ENCODE data around the gene P2RX4. TPM values are rescaled to one million over a fixed set of nuclear protein-coding genes. Genes with fewer than 3 reads are reported as not detected.

Gene P2RX4
- total and polyA plus RNA-seq, 2 of the 4 experiments (the other 2 are of a cell fraction), result 9.5 to 12.6 TPM

GRCh38 chr12:121248622-121249021, 38.7 kb downstream of the P2RX4 start:
- Histone ChIP-seq H3K79me1 (ENCODE audit: low read depth in 1 of 2, low read length in 2 of 2) (no peaks in the 10 kb centered on the region), H3K56ac (ENCODE audit: extremely low read depth, insufficient read depth, low read length) (no peak overlapping the region), H2BK120ac (ENCODE audit: low read depth, low read length) (no peak overlapping the region), H3K4me3 (ENCODE audit: insufficient read depth, low read depth, low read length) (no peak overlapping the region), H4K20me1 (ENCODE audit: insufficient read depth, low read length) (no peaks in the 10 kb centered on the region), H3K36me3 (ENCODE audit: control insufficient read depth, insufficient read depth, low read length) (peaks cover 58% of the 10 kb centered on the region), H4K8ac (ENCODE audit: low read depth in 2 of 2, low read length in 2 of 2) (no peak overlapping the region), H3K27ac (ENCODE audit: insufficient read depth, low read length) (no peak overlapping the region), H2BK5ac (ENCODE audit: low read depth, low read length, poor library complexity, severe bottlenecking) (no peak overlapping the region), H3K14ac (replicated peaks; ENCODE audit: low read depth, low read length) (no peak overlapping the region), H2BK20ac (ENCODE audit: low read depth, low read length) (no peak overlapping the region), H3K4me1 (ENCODE audit: control insufficient read depth, insufficient read depth, low read length) (no peaks in the 10 kb centered on the region), H4K5ac (ENCODE audit: low read depth, low read length) (no peak overlapping the region), H3K4me2 (ENCODE audit: low read depth, low read length) (no peak overlapping the region), H3K27me3 (ENCODE audit: control insufficient read depth, insufficient read depth, low read length) (no peaks in the 10 kb centered on the region), H2AK9ac (replicated peaks; ENCODE audit: low read depth, low read length, poor library complexity) (no peak overlapping the region), H4K91ac (ENCODE audit: insufficient read depth, low read depth, low read length) (no peak overlapping the region), H2AK5ac (ENCODE audit: low read depth, low read length) (no peak overlapping the region), H2AFZ (replicated peaks; ENCODE audit: low read length, poor library complexity) (no peak overlapping the region), H3K9me1 (ENCODE audit: insufficient read depth, low read length) (peaks cover 5% of the 10 kb centered on the region; the same call in 1 of the 2 replicates), H3K18ac (ENCODE audit: low read depth, low read length) (no peak overlapping the region), H3K4ac (ENCODE audit: low read depth, low read length) (no peak overlapping the region), H2BK15ac (ENCODE audit: low read depth, low read length) (no peak overlapping the region), H3K9me3 (ENCODE audit: control insufficient read depth, insufficient read depth, low read length) (no peaks in the 10 kb centered on the region), H3K23ac (ENCODE audit: low read depth, low read length) (no peak overlapping the region), H3K9ac (ENCODE audit: low read depth, low read length) (no peak overlapping the region)
- in situ Hi-C loops (cut with MboI; ENCODE audit: low sequenced_read_pairs) (no loop called here), dilution Hi-C loops (cut with HindIII; ENCODE audit: low sequenced_read_pairs, unreplicated experiment) (no loop called here), intact Hi-C loops (cut with micrococcal nuclease) (no loop called here)
- DNase-seq (no peak), ATAC-seq (ENCODE audit: low read depth) (no peak)
- BruUV-seq (replicated peaks), result no TSS peak
- WGBS, 2 experiments (ENCODE audit: extremely low coverage in 2 of 2, insufficient read length in 1 of 2), result 83% methylated on average over 4 of the region's 22 CpGs; no CpG with 5 or more reads in 1 of the 2 experiments
- POLR2A ChIA-PET (ENCODE audit: unreplicated experiment), result no interaction called here
- CTCF ChIA-PET, result no interaction called here
- TF ChIP-seq RFX5 (IDR thresholded peaks at IDR 0.05; ENCODE audit: low read depth, low read length) (no peak), POLR2A (IDR thresholded peaks at IDR 0.05; ENCODE audit: low read depth, low read length) (no peak), CHD1 (IDR thresholded peaks at IDR 0.05; ENCODE audit: low read depth, low read length) (no peak), FOS (IDR thresholded peaks at IDR 0.05; ENCODE audit: low read depth, low read length) (no peak), ELK1 (IDR thresholded peaks at IDR 0.05; ENCODE audit: borderline replicate concordance, low read depth, low read length) (no peak), SMC3 (IDR thresholded peaks at IDR 0.05; ENCODE audit: low read depth, low read length) (no peak), RCOR1 (IDR thresholded peaks at IDR 0.05; ENCODE audit: insufficient replicate concordance, low read length) (no peak), CEBPB (IDR thresholded peaks at IDR 0.05; ENCODE audit: low read depth, low read length) (no peak)
- TF ChIP-seq, protein P1, sequence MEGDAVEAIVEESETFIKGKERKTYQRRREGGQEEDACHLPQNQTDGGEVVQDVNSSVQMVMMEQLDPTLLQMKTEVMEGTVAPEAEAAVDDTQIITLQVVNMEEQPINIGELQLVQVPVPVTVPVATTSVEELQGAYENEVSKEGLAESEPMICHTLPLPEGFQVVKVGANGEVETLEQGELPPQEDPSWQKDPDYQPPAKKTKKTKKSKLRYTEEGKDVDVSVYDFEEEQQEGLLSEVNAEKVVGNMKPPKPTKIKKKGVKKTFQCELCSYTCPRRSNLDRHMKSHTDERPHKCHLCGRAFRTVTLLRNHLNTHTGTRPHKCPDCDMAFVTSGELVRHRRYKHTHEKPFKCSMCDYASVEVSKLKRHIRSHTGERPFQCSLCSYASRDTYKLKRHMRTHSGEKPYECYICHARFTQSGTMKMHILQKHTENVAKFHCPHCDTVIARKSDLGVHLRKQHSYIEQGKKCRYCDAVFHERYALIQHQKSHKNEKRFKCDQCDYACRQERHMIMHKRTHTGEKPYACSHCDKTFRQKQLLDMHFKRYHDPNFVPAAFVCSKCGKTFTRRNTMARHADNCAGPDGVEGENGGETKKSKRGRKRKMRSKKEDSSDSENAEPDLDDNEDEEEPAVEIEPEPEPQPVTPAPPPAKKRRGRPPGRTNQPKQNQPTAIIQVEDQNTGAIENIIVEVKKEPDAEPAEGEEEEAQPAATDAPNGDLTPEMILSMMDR (conservative IDR thresholded peaks at IDR 0.05; ENCODE audit: low read depth, low read length), result no peak
- TF ChIP-seq, protein P2, sequence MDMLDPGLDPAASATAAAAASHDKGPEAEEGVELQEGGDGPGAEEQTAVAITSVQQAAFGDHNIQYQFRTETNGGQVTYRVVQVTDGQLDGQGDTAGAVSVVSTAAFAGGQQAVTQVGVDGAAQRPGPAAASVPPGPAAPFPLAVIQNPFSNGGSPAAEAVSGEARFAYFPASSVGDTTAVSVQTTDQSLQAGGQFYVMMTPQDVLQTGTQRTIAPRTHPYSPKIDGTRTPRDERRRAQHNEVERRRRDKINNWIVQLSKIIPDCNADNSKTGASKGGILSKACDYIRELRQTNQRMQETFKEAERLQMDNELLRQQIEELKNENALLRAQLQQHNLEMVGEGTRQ (IDR thresholded peaks at IDR 0.05; ENCODE audit: low read depth, low read length), result no peak
